ENCODE data around the gene COBLL1.

Gene COBLL1

GRCh38 chr2:164816900-164817299, 24.7 kb downstream of the COBLL1 start:
- DNase-seq: no peak

- DNase-seq: no peak
These were observed 25.6 kb downstream of the COBLL1 start for GRCh38 chr2:164816046-164816445.

GRCh38 chr2:164815071-164815793, 26.4 kb downstream of the COBLL1 start:
- no peak for DNase-seq

- DNase-seq: no peak
These were observed 28.1 kb downstream of the COBLL1 start for GRCh38 chr2:164813535-164813934.

- DNase-seq: no peak
These were observed 29.2 kb downstream of the COBLL1 start for GRCh38 chr2:164812378-164812777.

- no peak for DNase-seq
These were observed 29.8 kb downstream of the COBLL1 start for GRCh38 chr2:164811819-164812218.

GRCh38 chr2:164810843-164811242, 30.8 kb downstream of the COBLL1 start:
- no peak for DNase-seq

- DNase-seq: no peak
These were observed 32.8 kb downstream of the COBLL1 start for GRCh38 chr2:164808776-164809175.

GRCh38 chr2:164803776-164804466, 37.7 kb downstream of the COBLL1 start:
- no peak for DNase-seq

GRCh38 chr2:164802095-164802707, 39.4 kb downstream of the COBLL1 start:
- no peak for DNase-seq

- no peak for DNase-seq
These were observed 41.1 kb downstream of the COBLL1 start for GRCh38 chr2:164800572-164800971.

- no peak for DNase-seq
These were observed 44.0 kb downstream of the COBLL1 start for GRCh38 chr2:164797627-164798026.

GRCh38 chr2:164796999-164797398, 44.6 kb downstream of the COBLL1 start:
- no peak for DNase-seq

- DNase-seq: no peak
These were observed 47.0 kb downstream of the COBLL1 start for GRCh38 chr2:164794432-164795231.

GRCh38 chr2:164794016-164794415, 47.6 kb downstream of the COBLL1 start:
- DNase-seq: no peak

- DNase-seq: no peak
These were observed 48.1 kb downstream of the COBLL1 start for GRCh38 chr2:164793529-164793928.

- no peak for DNase-seq
These were observed 49.1 kb downstream of the COBLL1 start for GRCh38 chr2:164792316-164793170.

- no peak for DNase-seq
These were observed 51.7 kb downstream of the COBLL1 start for GRCh38 chr2:164789968-164790367.

- no peak for DNase-seq
These were observed 54.8 kb downstream of the COBLL1 start for GRCh38 chr2:164786787-164787186.

GRCh38 chr2:164785457-164785856, 56.2 kb downstream of the COBLL1 start:
- DNase-seq: no peak

GRCh38 chr2:164784376-164784775, 57.2 kb downstream of the COBLL1 start:
- DNase-seq: no peak

- no peak for DNase-seq
These were observed 59.3 kb downstream of the COBLL1 start for GRCh38 chr2:164782323-164782722.
